ENCODE data around the gene ATCAY. TPM values are rescaled to one million over a fixed set of nuclear protein-coding genes. Genes with fewer than 3 reads are reported as not detected.

Gene ATCAY
- total RNA-seq = not detected

DNA sequence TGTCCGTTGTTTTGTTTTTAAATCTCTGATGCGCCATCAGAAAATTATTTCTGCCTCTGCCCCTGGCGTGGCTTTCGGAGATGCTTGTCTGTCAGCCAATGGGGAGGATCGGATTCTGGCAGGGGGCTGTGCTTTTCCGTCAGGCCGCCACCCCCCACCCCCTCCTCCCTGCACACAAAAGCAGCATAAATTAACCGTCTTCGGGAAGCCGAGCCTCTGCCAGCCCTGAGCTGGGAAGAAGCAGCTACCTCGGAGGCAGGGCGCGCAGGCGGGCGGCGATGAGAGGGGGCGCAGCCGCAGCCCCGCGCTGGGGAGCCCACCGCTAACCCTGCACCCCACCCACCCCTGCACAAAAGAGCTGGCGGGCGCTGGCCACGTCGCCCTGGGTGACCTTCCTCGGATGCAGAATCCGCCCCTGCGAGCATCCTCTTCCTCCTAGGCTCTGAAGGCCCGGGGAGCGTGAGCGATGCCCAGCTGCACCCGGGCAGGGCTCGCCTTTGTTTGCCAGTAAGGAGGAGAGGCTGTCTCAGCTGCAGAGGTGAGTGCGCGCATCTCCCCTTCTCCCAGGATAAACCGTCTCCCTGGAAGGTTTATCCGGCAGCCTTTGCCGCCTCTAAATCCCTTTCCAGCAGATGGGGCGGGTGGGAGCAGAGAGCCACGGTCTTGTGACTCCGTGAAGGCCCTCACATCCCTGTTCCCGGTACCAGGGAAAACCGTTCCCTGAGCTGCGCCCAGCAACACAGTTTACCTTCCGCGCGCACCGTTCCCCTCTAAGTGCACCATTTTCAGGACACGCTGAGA is at the start of gene ATCAY:
Gene ATCAY (plus strand): TSS at position 215 of the 801 bp plus-strand sequence. CDS start 5,083 bp downstream, outside the sequence.
- Histone ChIP-seq H3K9me3 (no peaks in the 10 kb centered on the region), H3K27ac (no peak within 1 kb of the TSS), H3K27me3 (peaks cover 0 to 71% of the 10 kb centered on the region in 2 donors), H3K4me1 (peaks cover 0 to 9% (median 0%) of the 10 kb centered on the region in 4 donors), H3K4me3 (no peak within 1 kb of the TSS), H3K36me3 (no peaks in the 10 kb centered on the region)
- TF ChIP-seq CTCF (IDR thresholded peaks at IDR 0.05) (no peak), EP300 (IDR thresholded peaks at IDR 0.05) (no peak), POLR2A (IDR thresholded peaks at IDR 0.05) (no peak)
- DNase-seq (ENCODE audit: low spot score in 2 of 2) = no peak
- 2% methylated on average over 30 to 39 of the region's 49 CpGs for WGBS, 2 donors

- no peaks in the 10 kb centered on the region for H3K4me1 ChIP-seq
- H3K4me3 ChIP-seq = no peak overlapping the region
- H3K9me3 ChIP-seq = no peaks in the 10 kb centered on the region
- no peak for TF ChIP-seq POLR2A (IDR thresholded peaks at IDR 0.05)
- H3K36me3 ChIP-seq = no peaks in the 10 kb centered on the region
- WGBS, 2 donors = 64 to 67% methylated on average over 10 to 17 of the region's 19 CpGs
- H3K27ac ChIP-seq = no peak overlapping the region
- no peak for DNase-seq (ENCODE audit: low spot score in 2 of 2)
- H3K27me3 ChIP-seq = peaks cover 0 to 51% of the 10 kb centered on the region in 2 donors
Measured at GRCh38 chr19:3831601-3832000, 48.9 kb upstream of the ATCAY start.

- WGBS, 2 donors = 82 to 94% methylated on average over 6 of the region's 6 CpGs
Measured at GRCh38 chr19:3832001-3832400, 48.5 kb upstream of the ATCAY start.

GRCh38 chr19:3833578-3834348 is 46.7 kb upstream of the ATCAY start:
- WGBS, 2 donors = 51 to 54% methylated on average over 32 to 33 of the region's 34 CpGs
- TF ChIP-seq POLR2A (IDR thresholded peaks at IDR 0.05) (no peak), EP300 (IDR thresholded peaks at IDR 0.05) (no peak), CTCF (IDR thresholded peaks at IDR 0.05) (no peak)
- Histone ChIP-seq H3K4me3 (no peak overlapping the region), H3K36me3 (no peaks in the 10 kb centered on the region), H3K9me3 (no peaks in the 10 kb centered on the region), H3K4me1 (no peaks in the 10 kb centered on the region), H3K27me3 (peaks cover 0 to 41% of the 10 kb centered on the region in 2 donors), H3K27ac (no peak overlapping the region)
- DNase-seq (ENCODE audit: low spot score in 2 of 2) = no peak

More at GRCh38 chr19:3832001-3832400, 48.5 kb upstream of the ATCAY start:
- no peaks in the 10 kb centered on the region for H3K36me3 ChIP-seq
- no peak for DNase-seq (ENCODE audit: low spot score in 2 of 2)
- no peak overlapping the region for H3K27ac ChIP-seq
- H3K4me1 ChIP-seq = no peaks in the 10 kb centered on the region
- no peaks in the 10 kb centered on the region for H3K9me3 ChIP-seq
- TF ChIP-seq POLR2A (IDR thresholded peaks at IDR 0.05) = no peak
- no peak for TF ChIP-seq EP300 (IDR thresholded peaks at IDR 0.05)
- no peak for TF ChIP-seq CTCF (IDR thresholded peaks at IDR 0.05)
- peaks cover 0 to 51% of the 10 kb centered on the region in 2 donors for H3K27me3 ChIP-seq
- H3K4me3 ChIP-seq = no peak overlapping the region

- Histone ChIP-seq H3K4me1 (no peaks in the 10 kb centered on the region), H3K27ac (no peak overlapping the region), H3K36me3 (no peaks in the 10 kb centered on the region), H3K4me3 (no peak overlapping the region), H3K9me3 (no peaks in the 10 kb centered on the region), H3K27me3 (peaks cover 0 to 40% of the 10 kb centered on the region in 2 donors)
- no peak for DNase-seq (ENCODE audit: low spot score in 2 of 2)
- 87% methylated on average over 27 to 35 of the region's 35 CpGs for WGBS, 2 donors
- TF ChIP-seq EP300 (IDR thresholded peaks at IDR 0.05) (no peak), CTCF (IDR thresholded peaks at IDR 0.05) (no peak), POLR2A (IDR thresholded peaks at IDR 0.05) (no peak)
Measured at GRCh38 chr19:3834349-3835054, 46.0 kb upstream of the ATCAY start.
